ENCODE data around the gene CACNA2D1. TPM values are rescaled to one million over a fixed set of nuclear protein-coding genes. Genes with fewer than 3 reads are reported as not detected.

CACNA2D1 gene
- total RNA-seq, 1 experiment from 2014 or later: 9.8 TPM

DNA sequence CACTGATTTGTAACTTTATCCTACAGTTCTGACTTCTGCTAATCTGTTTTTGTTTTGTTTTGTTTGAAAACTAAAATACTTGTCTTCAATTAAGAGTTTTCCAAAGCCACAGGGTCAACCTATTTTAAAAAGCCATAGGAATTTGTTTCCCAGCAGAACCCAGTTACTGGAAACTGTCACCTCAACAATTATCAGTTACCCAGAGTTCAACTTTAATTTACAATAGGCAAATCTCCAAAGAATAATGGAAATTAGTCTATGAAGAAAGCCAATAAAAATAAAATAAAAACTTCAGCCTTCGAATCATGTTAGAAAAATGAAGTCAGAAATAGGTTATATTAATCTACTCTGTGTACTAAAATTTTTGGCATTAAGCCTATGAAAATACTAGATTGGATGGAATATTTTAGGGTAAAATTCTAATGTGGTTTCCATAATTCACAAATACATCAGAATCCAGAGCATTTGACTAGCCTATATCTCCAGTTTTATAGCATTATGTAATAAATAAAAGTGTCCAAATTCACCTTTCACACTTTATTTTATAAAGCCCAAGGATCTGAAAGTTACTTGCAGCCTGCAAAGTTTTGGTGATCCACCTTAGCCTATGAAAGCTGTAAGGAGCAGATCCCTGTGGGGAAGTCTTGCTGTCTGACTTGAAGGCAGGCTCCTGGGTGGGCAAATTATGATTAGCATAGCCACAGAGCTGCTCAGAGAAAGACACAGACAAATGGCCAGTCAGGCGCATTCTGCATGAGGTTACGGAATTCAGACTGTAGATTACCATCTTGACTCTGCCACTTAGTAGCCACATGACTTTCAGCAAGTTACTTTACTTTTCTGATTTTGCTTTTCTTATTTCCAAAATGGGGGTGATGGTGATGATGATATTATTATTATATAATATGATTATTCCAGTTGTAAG lies 423.8 kb downstream of the CACNA2D1 start:
- ChIA-PET CTCF (interaction anchor here (0.6 kb wide), 1 partner anchor 519 kb away, joined by 3 read pairs; no protein-coding TSS in a partner anchor), POLR2A (no interaction called here)
- H3K4me1 ChIP-seq (ENCODE audit: control insufficient read depth, insufficient read depth, low read length): no peaks in the 10 kb centered on the region
- intact Hi-C loops (cut with micrococcal nuclease; ENCODE audit: unreplicated experiment): no loop called here
- H3K27ac ChIP-seq (ENCODE audit: low read length): no peak overlapping the region
- no peaks in the 10 kb centered on the region for H3K9me3 ChIP-seq (ENCODE audit: control insufficient read depth, insufficient read depth, low read depth, low read length)
- BruUV-seq (replicated peaks): no TSS peak
- H3K36me3 ChIP-seq (ENCODE audit: control insufficient read depth, insufficient read depth, low read length): no peaks in the 10 kb centered on the region
- DNase-seq (ENCODE audit: low read depth, low spot score) (no peak), ATAC-seq (no peak)
- no peaks in the 10 kb centered on the region for H3K27me3 ChIP-seq (ENCODE audit: control insufficient read depth, insufficient read depth, low read length)
- in situ Hi-C loops (cut with HindIII; ENCODE audit: low pct_unique_long_range_greater_than_20kb, low sequenced_read_pairs): no loop called here
- H3K4me3 ChIP-seq (ENCODE audit: low read depth in 2 of 2, low read length in 2 of 2): no peak overlapping the region
- TF ChIP-seq POLR2AphosphoS5 (IDR thresholded peaks at IDR 0.05; ENCODE audit: low read depth, low read length) (no peak), TCF7L2 (IDR thresholded peaks at IDR 0.05; ENCODE audit: low read depth, low read length) (no peak), SIN3A (IDR thresholded peaks at IDR 0.05; ENCODE audit: borderline replicate concordance, insufficient read depth, low read depth, low read length) (no peak)
- TF ChIP-seq, protein P1, sequence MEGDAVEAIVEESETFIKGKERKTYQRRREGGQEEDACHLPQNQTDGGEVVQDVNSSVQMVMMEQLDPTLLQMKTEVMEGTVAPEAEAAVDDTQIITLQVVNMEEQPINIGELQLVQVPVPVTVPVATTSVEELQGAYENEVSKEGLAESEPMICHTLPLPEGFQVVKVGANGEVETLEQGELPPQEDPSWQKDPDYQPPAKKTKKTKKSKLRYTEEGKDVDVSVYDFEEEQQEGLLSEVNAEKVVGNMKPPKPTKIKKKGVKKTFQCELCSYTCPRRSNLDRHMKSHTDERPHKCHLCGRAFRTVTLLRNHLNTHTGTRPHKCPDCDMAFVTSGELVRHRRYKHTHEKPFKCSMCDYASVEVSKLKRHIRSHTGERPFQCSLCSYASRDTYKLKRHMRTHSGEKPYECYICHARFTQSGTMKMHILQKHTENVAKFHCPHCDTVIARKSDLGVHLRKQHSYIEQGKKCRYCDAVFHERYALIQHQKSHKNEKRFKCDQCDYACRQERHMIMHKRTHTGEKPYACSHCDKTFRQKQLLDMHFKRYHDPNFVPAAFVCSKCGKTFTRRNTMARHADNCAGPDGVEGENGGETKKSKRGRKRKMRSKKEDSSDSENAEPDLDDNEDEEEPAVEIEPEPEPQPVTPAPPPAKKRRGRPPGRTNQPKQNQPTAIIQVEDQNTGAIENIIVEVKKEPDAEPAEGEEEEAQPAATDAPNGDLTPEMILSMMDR (IDR thresholded peaks at IDR 0.05): no peak
- TF ChIP-seq, protein P2, sequence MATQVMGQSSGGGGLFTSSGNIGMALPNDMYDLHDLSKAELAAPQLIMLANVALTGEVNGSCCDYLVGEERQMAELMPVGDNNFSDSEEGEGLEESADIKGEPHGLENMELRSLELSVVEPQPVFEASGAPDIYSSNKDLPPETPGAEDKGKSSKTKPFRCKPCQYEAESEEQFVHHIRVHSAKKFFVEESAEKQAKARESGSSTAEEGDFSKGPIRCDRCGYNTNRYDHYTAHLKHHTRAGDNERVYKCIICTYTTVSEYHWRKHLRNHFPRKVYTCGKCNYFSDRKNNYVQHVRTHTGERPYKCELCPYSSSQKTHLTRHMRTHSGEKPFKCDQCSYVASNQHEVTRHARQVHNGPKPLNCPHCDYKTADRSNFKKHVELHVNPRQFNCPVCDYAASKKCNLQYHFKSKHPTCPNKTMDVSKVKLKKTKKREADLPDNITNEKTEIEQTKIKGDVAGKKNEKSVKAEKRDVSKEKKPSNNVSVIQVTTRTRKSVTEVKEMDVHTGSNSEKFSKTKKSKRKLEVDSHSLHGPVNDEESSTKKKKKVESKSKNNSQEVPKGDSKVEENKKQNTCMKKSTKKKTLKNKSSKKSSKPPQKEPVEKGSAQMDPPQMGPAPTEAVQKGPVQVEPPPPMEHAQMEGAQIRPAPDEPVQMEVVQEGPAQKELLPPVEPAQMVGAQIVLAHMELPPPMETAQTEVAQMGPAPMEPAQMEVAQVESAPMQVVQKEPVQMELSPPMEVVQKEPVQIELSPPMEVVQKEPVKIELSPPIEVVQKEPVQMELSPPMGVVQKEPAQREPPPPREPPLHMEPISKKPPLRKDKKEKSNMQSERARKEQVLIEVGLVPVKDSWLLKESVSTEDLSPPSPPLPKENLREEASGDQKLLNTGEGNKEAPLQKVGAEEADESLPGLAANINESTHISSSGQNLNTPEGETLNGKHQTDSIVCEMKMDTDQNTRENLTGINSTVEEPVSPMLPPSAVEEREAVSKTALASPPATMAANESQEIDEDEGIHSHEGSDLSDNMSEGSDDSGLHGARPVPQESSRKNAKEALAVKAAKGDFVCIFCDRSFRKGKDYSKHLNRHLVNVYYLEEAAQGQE (IDR thresholded peaks at IDR 0.05; ENCODE audit: insufficient read depth in 1 of 2, low read depth in 2 of 2, low read length in 1 of 2): no peak

DNA sequence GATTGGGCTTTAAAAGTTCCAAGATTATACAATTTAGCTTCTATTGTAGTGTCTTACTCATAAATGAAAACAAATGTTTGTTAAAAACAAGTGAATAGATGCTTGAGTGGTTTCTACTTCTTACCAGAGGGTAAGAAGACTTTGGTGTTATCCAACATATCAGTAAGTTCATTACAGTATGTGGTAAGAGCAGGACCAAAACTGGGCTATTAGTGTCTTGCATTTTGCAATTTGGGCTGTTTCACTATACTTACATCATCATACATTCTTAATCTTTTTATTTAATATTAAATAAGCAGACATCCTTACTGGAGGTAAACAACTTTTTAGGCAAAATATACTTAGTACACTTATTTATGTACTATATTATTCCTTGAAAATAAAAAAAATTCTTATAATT lies 425.4 kb downstream of the CACNA2D1 start:
- in situ Hi-C loops (cut with HindIII; ENCODE audit: low pct_unique_long_range_greater_than_20kb, low sequenced_read_pairs): no loop called here
- POLR2A ChIA-PET: no interaction called here
- H3K4me1 ChIP-seq (ENCODE audit: control insufficient read depth, insufficient read depth, low read length): no peaks in the 10 kb centered on the region
- no peak overlapping the region for H3K27ac ChIP-seq (ENCODE audit: low read length)
- no peaks in the 10 kb centered on the region for H3K36me3 ChIP-seq (ENCODE audit: control insufficient read depth, insufficient read depth, low read length)
- H3K27me3 ChIP-seq (ENCODE audit: control insufficient read depth, insufficient read depth, low read length): no peaks in the 10 kb centered on the region
- DNase-seq (ENCODE audit: low read depth, low spot score) (no peak), ATAC-seq (no peak)
- CTCF ChIA-PET: no interaction called here
- intact Hi-C loops (cut with micrococcal nuclease; ENCODE audit: unreplicated experiment): no loop called here
- no peak overlapping the region for H3K4me3 ChIP-seq (ENCODE audit: low read depth in 2 of 2, low read length in 2 of 2)
- no TSS peak for BruUV-seq (replicated peaks)
- TF ChIP-seq, protein P1 (IDR thresholded peaks at IDR 0.05): no peak
- TF ChIP-seq POLR2AphosphoS5 (IDR thresholded peaks at IDR 0.05; ENCODE audit: low read depth, low read length): no peak
- no peak for TF ChIP-seq SIN3A (IDR thresholded peaks at IDR 0.05; ENCODE audit: borderline replicate concordance, insufficient read depth, low read depth, low read length)
- no peak for TF ChIP-seq TCF7L2 (IDR thresholded peaks at IDR 0.05; ENCODE audit: low read depth, low read length)
- TF ChIP-seq, protein P2 (IDR thresholded peaks at IDR 0.05; ENCODE audit: insufficient read depth in 1 of 2, low read depth in 2 of 2, low read length in 1 of 2): no peak
- no peaks in the 10 kb centered on the region for H3K9me3 ChIP-seq (ENCODE audit: control insufficient read depth, insufficient read depth, low read depth, low read length)
